Non-pigmented ciliary epithelial cell (primary cell): ENCODE results near the gene FAM180B.

ENCODE experiments used
- DNase-seq: peaks from one replicate; pipeline ENCODE4 v3.0.0-alpha.2; 2010; ENCODE audit warnings: low read depth

FAM180B gene

DNA sequence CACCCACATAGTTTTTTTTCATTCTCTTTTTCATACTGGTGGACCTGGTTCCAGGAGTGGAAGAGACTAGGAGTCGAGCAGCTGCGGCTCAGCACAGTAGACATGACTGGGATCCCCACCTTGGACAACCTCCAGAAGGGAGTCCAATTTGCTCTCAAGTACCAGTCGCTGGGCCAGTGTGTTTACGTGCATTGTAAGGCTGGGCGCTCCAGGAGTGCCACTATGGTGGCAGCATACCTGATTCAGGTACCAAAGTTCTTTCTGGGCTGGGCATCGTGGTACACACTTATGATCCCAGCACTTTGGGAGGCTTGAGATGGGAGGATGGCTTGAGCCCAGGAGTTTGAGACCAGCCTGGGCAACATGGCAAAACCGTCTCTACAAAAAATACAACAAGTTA is 16.8 kb upstream of the FAM180B start:
- no peak for DNase-seq

DNA sequence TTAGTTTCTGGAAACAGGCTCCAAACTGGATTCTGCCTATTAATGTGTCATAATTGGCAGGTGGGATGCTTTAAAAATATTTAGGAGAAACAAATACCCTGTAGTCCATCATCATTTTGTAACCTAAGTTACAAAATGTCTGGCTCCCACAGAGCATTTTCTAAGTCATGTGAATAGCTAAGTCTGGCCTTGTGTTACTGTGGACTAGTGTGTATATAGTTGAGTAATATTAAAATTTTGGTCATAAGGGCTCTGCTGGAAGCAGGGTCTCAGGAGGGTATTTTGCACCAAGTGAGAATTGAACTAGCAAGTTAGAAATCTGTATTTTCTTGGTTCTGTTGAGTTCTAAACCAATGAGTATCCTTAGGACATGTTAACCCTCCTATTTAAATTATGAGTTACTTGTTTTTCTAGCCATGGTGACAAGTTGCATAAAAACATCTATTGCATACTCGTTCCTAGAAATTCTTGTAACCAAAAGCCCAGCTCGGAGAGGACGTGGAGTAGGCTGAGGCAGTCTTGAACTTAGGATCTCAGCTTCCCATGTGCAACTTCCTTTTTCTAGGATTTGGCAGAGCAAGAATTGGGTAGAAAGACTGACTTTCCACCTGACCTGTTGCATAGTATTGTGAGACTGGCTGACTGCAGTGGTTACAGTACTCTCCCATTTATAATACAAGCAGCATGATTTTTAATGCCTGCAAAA is 15.7 kb upstream of the FAM180B start:
- DNase-seq = no peak

DNA sequence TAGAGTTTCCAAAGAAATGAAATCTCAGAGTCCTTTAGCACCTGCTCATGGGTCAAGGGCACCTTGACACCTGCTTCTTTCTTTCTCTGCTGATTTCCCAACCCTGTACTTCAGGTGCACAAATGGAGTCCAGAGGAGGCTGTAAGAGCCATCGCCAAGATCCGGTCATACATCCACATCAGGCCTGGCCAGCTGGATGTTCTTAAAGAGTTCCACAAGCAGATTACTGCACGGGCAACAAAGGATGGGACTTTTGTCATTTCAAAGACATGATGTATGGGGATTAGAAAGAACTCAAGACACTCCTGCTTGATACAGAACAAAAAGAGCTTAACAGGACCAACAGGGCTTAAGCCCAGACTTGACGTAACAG is 15.1 kb upstream of the FAM180B start:
- DNase-seq = no peak

DNA sequence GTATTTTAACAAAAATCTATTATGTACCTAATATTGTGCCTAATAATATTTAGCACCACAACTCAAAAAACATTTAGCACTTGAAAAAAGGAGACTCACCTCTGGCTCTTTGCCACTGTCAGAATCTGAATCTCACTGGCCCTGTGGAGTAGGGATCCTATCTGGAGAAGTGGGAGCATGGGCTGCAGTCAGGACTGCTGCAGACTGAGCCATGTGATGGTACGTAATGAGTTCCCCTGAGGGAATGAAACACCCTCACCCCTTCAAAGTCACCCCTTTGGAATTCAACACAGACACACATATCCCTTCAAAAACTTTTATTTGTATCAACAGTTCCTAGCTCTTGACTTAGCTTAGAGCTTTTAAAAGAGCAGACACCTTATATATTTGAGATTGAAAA is 14.6 kb upstream of the FAM180B start:
- DNase-seq = no peak

DNA sequence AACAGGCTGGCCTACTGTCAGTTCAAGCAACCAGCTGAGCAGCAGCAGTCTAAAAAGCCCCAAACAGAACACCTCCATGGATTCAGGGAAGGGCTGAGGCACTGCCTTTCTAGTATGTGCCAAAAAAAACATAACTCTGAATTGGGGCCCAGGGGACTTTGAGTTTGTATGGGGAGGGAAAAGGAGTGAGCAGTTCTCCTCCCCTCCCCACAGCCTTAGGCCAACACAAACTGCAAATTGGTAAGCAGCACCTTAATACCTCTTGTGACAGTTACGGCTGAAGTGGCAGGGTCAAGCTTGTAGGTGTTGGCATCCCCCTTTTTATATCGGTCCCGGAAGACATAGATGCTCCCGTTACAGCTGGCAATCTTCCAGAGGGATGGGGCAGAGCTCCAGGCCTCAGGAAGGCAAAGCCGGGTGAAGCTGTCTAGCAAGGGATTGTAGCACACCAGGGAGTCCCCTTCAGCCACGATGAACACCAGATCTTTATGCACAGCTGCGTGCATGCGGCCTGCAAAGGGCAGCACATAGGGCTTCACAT is 13.7 kb upstream of the FAM180B start:
- no peak for DNase-seq

DNA sequence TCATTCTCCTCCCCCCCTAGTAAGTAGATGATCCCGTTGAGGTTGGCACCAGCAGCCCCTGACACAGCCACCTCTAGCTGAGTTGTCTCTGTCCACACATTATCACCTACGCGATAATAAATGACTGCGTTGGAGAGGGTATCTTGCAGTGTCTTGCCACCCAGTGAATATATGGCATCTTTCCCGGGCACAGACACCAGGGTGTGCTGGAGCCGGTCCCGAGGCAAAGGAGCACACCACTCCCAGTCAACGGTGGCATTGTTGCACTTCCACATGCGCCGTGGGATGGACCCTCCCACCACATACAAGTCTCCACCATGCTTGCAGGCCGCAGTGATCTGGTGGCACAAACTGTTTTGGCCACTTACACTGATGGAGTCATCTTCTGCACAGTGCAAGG is 13.2 kb upstream of the FAM180B start:
- no peak for DNase-seq

DNA sequence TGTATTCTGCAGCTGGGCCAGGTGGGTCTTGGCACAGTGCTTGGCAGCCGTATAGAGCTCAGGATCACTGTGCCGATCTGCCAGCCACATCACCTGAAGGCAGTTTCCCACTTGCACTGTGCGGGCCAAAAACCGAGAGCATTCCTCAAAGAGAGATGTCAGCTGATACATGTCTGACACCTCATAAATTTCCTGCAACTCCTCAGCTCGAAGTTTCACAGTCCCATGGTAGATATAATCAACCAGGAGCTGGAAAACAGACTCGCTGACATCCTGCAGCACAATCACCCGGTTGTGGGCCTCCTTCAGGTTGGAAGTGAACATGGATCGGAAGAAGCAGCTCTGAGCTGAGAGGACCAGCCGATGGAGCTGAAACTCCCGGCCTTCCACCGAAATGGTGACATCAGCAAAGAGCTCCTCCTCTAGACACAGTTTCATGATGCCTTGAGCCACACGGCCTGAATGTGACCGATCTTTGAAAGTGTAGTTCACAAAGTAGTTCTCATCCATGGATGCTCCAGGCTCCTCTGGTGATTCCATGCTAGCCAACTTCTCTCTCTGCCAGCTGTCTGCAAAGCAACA is 8.9 kb upstream of the FAM180B start:
- DNase-seq = no peak

DNA sequence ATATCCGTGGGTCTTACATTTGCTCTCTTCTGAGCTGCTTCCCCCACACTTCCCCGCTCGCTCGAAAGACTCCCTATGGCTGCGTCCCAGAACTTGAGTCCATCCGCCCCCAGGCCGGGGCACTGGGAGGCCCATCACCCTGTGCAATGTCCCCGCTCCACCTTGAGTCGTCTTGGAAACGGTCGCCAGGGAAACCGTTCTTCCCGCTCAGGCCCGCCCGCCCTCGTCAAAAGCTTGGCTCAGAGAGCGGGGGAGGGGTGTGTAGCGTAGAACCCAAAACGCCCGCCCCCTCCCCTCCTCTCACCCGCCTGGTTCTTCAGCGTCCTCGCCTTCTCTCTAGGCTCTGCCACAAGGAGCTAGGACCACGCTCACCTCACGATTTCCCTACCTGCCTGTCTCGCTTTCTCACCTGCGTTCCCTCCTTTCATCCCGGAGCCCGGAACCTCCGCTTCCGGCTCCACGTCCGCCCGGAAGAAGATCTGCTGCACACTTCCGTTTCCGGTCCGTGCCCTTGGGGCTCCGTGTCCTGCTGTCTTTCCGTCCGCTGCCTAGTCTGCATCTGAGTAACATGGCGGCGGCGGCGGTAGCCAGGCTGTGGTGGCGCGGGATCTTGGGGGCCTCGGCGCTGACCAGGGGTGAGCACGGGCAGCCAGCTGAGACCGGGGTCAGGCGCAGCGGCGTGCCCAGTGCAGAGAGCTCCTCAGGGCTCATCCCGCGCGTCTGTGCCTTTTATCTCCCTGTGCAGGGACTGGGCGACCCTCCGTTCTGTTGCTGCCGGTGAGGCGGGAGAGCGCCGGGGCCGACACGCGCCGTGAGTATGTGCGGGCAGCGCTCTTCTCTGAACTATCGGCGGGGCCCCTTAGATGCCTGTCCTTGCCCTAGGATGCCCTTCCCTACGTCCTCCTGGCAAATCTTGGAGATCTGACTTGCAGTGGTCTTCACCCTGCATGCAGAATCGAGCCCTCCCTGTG is 7.7 kb upstream of the FAM180B start, which contains the start of the genes KBTBD4 and NDUFS3:
KBTBD4 (minus strand) TSS at position 447 of the 971 bp plus-strand sequence; CDS start at position 428, 19 bp downstream.
NDUFS3 (plus strand) TSS at position 551 of the 971 bp plus-strand sequence; CDS start at position 569, 18 bp downstream.
- DNase-seq = peak; percentile 63

DNA sequence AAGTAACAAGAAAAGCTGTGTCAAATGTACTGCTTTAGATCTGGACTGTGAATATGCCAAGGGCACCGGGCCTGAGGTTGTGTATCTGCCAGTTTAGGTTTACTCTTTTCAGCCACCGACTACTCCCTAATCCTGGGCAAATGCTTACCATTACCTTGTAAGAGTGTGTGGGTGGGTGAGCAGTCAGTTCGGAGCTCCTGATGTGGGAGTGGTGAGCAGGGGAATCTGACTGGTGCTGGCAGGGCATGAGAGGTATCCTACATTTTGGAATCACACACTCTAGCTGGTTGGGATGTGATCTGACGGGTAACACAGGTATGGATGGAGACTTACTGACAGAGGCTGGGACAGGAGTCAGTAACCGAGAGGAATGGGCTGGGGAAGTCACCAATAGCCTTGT is 2.6 kb upstream of the FAM180B start:
- no peak for DNase-seq

DNA sequence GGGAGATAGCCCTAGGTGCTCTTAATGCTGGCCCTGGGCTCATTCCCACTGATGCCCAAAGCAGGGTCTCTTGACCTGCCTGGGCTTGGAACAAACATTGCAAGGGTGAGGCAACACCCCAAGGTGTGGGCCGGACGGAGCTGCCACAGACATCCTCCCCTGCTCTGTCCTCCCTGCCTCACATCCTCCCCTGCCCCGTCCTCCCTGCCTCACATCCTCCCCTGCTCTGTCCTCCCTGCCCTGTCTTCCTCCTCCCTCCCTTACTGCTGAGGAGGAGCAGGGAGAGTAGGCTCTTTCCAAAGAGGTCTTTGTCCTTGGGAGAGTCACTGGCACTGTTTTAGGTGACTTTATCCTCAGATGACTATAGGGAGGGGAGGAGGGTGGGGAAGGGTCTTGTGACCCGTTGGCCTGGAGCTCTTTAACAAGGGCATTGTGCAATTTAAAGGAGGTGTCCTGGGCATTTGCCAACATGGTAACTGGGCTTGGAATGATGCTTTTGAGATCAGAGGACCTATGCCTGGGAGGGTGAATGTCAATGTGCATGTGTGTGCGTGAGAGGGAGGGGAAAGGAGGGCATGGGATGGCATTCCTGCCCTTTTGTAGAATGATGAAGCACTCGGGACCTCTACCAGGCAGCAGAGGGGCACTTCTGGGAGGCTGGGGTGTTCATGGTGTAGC is 700 bp downstream of the FAM180B start:
- DNase-seq = no peak

DNA sequence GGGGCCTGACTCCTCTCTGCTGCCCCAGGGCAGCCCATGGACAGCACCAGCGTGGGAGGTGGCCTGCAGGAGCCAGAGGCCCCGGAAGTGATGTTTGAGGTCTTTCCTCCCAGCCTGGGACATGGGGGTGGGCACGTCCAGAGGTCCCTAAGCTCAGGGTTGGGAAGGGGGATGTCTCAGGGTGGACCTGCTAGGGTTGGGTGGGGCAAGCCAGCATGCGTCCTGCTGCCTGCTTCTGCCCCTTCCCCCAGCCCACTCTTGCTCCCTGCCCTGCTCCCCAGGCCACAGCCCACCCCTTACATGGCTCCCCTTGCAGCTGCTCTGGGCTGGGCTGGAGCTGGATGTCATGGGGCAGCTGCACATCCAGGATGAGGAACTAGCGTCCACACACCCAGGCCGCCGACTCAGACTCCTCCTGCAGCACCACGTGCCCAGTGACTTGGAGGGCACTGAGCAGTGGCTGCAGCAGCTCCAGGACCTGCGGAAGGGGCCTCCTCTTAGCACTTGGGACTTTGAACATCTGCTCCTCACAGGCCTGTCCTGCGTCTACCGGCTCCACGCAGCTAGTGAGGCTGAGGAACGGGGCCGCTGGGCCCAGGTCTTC is 1.3 kb downstream of the FAM180B start:
- no peak for DNase-seq

DNA sequence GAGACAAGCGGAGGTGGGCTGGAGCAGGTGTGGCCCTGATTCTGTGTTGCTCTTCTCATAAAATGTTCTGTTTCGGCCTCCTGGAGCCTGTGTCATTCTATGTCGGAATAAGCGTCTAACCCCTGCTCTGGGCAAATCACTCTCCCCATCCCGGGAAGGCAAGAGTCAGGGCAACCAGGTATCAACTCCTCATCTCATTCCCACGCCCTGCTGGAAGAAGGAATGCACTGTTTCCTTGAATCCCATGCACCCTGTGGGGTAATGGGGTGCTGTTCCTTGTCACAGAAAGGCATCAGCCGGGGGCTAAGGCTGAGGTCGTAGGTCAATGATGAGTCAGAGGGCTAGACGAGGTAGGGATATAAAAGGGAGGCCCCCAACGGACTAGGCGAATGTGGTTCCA is 2.6 kb downstream of the FAM180B start:
- no peak for DNase-seq

DNA sequence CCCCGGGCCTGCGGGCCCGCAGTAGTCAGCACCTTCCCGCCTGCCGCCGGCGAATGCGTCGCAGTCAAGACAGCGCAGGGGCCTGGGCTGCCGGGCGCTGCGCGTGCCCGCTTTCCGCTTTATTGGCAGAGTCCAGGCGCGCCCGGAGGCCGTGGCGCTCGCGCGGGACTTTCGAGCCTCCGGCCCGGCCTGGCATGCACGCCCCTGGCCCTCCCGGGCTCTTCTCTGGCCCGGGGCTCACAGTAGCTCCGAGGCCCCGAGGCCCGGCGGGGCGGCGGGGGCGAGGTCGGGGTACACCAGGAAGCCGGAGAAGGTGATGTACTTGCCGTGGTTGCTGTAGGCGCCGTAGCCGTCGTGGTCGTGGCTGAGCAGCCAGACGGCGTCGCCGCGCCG is 3.1 kb downstream of the FAM180B start:
- DNase-seq = no peak

DNA sequence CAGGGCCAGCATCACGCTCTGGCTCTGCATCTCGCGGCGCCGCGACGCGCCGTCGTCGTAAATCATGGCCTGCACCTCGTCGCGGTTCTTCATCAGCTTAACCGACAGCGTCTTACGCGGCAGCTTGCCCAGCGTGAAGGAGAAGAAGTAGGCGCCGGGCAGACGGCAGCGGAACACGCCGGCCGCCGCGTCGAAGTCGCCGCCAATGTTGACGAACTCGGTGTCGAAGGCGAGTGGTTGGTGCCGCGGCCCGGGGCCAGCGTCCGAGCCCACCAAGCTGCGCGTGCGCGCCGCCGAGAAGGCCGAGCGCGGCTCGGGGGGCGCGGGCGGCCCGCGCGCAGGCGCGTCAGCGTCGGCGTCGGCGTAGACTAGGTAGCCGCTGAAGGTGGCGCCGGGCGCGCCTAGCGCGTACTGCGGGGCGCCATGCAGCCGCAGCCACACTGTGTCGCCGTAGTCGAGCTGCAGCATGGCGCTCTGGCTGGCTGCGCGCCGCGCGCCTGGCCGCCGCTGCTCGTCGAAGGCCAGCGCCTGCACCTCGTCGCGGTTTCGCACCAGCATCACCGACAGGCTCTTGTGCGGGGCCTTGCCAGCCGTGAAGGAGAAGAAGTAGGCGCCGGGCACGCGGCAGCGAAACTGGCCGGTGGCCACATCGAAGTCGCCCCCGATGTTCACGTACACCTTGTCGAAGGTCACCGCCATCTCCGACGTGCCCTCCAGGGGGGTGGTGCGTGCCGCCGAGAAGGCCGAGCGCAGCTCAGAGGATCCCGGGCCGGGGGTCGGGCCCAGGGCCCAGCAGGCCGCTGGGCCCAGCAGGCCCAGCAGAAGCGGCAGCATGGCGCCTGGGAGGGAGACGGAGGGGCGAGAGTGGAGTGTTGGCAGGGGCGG is 3.7 kb downstream of the FAM180B start:
- no peak for DNase-seq

DNA sequence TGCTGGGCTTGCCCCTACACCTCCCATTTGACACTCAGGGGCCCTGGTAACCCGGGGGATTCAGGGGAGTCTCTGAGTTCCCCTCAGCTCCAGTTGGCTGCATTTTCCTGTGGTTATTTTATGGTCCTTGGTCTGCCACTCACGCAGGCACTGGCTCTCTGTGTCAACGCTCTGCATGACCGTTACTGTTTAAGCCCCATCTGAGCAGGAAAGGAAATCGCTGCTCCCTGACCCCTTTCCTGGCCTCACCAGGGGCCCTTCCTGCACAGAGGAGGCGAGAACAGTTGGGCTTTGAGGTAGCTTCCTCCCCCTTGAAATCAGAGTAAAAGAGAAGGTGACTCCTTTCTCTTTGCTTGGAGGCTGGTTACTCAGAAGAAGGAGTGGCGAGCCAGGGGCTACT is 5.3 kb downstream of the FAM180B start:
- DNase-seq = no peak

DNA sequence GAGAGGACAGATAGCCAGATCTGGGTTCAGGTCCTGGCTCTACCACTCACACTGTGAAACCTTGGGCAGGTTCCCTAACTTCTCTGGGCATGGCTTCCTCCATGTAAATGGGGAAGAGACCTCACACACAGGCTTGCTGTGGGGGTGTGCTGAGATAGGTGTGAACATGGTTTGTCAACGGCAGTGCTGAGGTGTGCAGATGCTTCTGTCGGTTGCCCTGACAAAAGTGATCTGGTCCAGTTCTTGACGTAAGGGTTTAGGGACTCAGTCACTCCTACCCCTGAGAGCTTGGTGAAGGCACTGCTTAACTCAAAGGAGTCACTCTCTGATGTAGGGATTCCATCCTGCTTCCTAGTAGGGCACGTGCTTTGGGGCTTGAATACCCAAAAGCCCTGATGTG is 5.8 kb downstream of the FAM180B start:
- no peak for DNase-seq

DNA sequence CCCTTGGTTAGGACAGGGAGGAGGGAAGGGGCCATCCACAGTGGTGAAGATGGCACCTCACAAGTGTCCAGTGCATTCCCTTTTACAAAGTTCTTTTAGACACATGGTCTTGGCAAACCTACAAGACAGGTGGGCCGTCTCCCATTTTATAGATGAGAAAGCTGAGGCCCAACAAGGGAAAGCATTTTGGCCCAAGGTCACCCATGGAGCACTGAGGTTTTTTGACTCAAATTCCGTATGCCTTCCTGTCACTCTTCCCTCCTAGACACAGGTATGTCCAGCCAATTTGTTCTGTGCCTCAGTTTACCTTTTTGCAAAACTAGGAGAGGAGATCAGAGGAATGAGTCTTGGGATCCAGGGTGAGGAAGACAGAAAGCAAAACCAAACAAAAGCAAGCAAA is 6.5 kb downstream of the FAM180B start:
- no peak for DNase-seq

DNA sequence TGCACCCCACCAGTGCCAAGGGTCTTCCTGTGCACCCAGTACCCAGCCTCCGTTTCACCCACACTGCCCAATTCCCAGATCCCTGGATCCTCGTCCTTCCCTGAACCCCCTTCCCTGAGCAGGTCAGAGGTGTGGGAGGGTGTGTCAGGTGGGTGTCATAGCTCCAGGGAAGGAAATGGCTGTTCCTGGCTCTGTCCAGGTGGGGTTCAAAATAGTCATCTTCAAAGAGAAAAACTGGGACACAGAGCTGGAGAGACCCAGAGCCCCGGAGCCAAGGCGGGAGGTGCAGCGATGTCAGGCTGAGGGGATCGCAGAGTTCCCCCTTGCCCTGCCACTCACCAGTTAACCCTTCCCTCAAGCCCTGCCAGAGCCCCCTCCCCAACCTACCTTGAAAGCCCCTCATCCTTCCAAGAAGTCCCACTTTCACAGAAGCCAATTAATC is 7.0 kb downstream of the FAM180B start:
- no peak for DNase-seq

DNA sequence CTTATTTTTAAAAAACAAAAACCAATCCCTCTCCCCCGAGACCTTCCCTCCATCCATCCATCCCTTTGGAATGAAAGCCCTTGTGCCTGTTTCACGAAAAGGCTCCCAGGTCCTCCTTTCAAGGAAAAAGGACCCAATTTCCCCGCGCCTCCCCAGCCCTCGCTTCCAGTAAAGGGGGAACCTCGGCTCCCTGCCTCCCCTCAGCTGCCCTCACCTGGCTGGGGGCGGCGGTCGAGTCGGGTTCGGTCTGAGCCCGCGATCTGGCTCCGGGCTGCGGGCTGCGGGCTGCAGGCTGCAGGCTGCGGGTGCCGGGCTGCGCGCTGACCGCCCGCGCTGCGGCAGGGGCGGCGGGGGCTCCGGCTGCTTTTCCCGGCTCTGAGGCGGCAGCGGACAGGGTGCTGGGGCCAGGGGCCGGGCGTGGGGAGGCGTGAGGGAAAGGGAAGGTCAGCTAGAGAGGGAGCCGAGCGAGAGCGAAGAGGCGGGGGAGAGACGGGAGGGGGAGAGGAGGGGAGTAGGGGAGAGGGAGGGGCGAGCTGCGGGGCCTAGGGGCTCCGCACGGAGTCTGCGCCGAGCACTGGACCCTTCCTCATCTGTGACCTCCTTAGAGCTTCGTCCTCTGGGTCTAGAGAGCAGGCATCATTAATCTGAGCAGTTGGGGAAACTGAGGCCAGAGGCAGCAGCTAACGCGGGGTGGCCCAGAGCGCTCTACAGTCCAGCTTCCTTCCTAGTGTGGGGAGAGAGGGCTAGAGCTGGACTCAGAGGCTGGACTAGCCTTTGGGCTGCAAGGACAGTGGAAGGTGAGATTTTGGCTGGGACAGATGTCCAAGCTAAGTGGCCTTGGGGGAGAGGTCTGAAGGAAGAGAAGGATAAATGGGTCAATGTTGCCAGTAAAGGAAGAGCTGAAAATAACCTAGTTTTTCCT is 7.7 kb downstream of the FAM180B start, which contains the start of gene C1QTNF4:
C1QTNF4 (minus strand) TSS at position 478 of the 922 bp plus-strand sequence. CDS start 3,601 bp downstream, outside the sequence.
- no peak for DNase-seq
